Tibial nerve (tissue), 4 donors: ENCODE results near the gene LPXN. TPM values are rescaled to one million over a fixed set of nuclear protein-coding genes. Genes with fewer than 3 reads are reported as not detected.
A peak's percentile ranks its signal among the peaks of the same experiment; 100 is the strongest.

ENCODE experiments used
- DNase-seq, 2 donors: peaks; one replicate each; pipeline ENCODE4 v3.0.0-alpha.2; 2019; ENCODE audit warnings: low spot score in 2 of 2
- H3K27ac ChIP-seq, 4 donors: fragments of 200-600 bp; sonication (generic) in 3 of 4; one replicate each; pipeline ENCODE4 v1.5.1; 2017 to 2019; ENCODE audit warnings: mild to moderate bottlenecking in 1 of 4
- H3K27me3 ChIP-seq, 2 donors: fragments of 200-600 bp; sonication (generic) in 1 of 2; one replicate each; pipeline versions ENCODE4 v1.5.1 to v1.6.0; 2017 to 2019
- H3K36me3 ChIP-seq, 3 donors: fragments of 200-600 bp; sonication (generic); one replicate each; pipeline ENCODE4 v1.5.1; 2018 to 2019
- H3K4me1 ChIP-seq, 4 donors: fragments of 200-600 bp; sonication (generic) in 3 of 4; one replicate each; pipeline ENCODE4 v1.5.1; 2017 to 2019
- H3K4me3 ChIP-seq, 4 donors: fragments of 200-600 bp; sonication (generic) in 3 of 4; one replicate each; pipeline ENCODE4 v1.5.1; 2017 to 2019; ENCODE audit warnings: mild to moderate bottlenecking in 1 of 4, moderate library complexity in 1 of 4
- H3K9me3 ChIP-seq, 4 donors: fragments of 200-600 bp; sonication (generic) in 3 of 4; one replicate each; pipeline ENCODE4 v1.5.1; 2017 to 2019
- EP300 ChIP-seq, 2 donors: sonication (generic); formaldehyde crosslinking; IDR thresholded peaks; one replicate each; pipeline ENCODE4 v1.6.1; 2017; ENCODE audit warnings: antibody characterized with exemption in 2 of 2, mild to moderate bottlenecking in 1 of 2
- POLR2A ChIP-seq, 2 donors: fragments of 450-650 bp; IDR thresholded peaks; one replicate each; pipeline ENCODE4 v1.6.1; 2017; ENCODE audit warnings: antibody characterized with exemption in 2 of 2, mild to moderate bottlenecking in 2 of 2, moderate library complexity in 2 of 2
- WGBS, 2 donors: methylation state at CpG; one replicate each; pipeline ENCODE4 v1.1.5; 2018; 5-methylcytosine and 5-hydroxymethylcytosine counted together
- total RNA-seq, 4 donors: library from RNA; depleted of rRNA; stranded (reverse); fragments of >200 nt; gene quantifications; one replicate each; pipeline ENCODE4 v1.1.0, GENCODE V29; 2016
- TF ChIP-seq, protein P1 (sequence below), 5 experiments: fragments of 200-600 bp in 3 of 5; fragments of 450-650 bp in 2 of 5; sonication (generic) in 3 of 5; IDR thresholded peaks; one replicate each; pipeline ENCODE4 v1.5.1; 2016 to 2019; ENCODE audit warnings: antibody characterized with exemption in 5 of 5, mild to moderate bottlenecking in 3 of 5, moderate library complexity in 2 of 5

LPXN gene
- 10 to 100 TPM; 10.3 to 13.2 (median 11.9) TPM for total RNA-seq

DNA sequence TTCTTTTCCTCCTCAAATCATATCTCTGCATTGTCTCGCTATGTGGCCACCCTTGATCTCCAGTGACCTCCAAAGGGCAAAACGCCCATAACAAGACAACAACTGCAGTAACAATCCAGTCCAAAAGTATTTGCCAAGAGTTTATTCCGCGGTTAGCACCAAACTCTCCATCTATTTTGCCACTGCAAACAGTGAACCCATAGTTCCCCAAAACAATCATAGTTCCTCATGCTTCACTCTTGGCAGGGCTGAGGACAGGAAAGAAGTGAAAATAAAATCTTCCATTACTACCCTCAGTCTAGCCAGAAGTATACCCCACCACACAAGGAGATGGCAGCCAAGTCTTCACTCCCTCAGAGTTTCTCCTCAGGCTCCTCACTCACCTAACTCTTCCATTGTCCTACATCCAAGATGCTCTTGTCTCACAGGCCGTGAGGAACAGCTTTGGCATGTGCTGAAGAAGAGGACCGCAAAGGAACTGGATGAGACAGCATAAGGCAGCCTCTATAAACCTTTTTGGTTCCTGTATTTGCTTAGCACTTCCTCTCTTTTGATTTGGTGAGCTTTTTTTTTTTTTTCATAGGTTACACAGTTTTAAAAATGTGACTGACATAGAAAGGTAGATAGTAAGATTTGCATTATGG, at the start of gene LPXN:
LPXN (minus strand) TSS at position 480 of the 644 bp plus-strand sequence; CDS start at position 396, 84 bp downstream.
- Histone ChIP-seq H3K36me3 (no peaks in the 10 kb centered on the region), H3K4me3 (peak within 1 kb of the TSS in 3 of 4 donors; percentile 3 to 27 (median 24)), H3K9me3 (no peaks in the 10 kb centered on the region), H3K4me1 (peaks cover 0 to 64% (median 38%) of the 10 kb centered on the region in 4 donors), H3K27me3 (no peaks in the 10 kb centered on the region), H3K27ac (peak within 1 kb of the TSS; percentile 99 to 100 (median 100))
- WGBS, 2 donors, result 30 to 32% methylated on average over 6 of the region's 6 CpGs
- TF ChIP-seq, protein P1, sequence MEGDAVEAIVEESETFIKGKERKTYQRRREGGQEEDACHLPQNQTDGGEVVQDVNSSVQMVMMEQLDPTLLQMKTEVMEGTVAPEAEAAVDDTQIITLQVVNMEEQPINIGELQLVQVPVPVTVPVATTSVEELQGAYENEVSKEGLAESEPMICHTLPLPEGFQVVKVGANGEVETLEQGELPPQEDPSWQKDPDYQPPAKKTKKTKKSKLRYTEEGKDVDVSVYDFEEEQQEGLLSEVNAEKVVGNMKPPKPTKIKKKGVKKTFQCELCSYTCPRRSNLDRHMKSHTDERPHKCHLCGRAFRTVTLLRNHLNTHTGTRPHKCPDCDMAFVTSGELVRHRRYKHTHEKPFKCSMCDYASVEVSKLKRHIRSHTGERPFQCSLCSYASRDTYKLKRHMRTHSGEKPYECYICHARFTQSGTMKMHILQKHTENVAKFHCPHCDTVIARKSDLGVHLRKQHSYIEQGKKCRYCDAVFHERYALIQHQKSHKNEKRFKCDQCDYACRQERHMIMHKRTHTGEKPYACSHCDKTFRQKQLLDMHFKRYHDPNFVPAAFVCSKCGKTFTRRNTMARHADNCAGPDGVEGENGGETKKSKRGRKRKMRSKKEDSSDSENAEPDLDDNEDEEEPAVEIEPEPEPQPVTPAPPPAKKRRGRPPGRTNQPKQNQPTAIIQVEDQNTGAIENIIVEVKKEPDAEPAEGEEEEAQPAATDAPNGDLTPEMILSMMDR (IDR thresholded peaks at IDR 0.05), result no peak
- TF ChIP-seq EP300 (IDR thresholded peaks at IDR 0.05), result peak in 1 of 2 donors; percentile 54
- peak in 1 of 2 donors; percentile 14 for DNase-seq

DNA sequence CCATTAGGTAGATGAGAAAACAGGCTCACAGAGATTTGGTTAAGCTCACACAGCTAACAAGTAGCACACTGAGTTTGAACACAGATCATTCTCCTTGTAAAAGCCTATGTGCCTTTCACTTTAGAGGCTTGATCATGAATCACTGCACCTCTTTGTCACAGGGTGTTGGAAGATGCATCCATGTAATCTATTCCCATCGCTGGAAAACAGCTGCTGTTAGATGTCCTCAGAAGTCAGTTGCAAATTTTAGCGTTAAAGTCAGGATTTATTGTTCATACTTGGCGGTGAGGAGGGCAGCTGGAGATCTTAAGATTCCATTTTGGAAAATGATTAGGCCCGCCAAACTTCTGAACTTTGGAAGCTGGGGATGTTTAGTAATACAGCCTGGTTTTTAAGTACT, 49.4 kb upstream of the LPXN start:
- peak overlapping the region in 2 of 4 donors; percentile 2 to 37 for H3K4me3 ChIP-seq
- no peak for TF ChIP-seq EP300 (IDR thresholded peaks at IDR 0.05)
- WGBS, 2 donors, result 92 to 95% methylated on average over 4 of the region's 4 CpGs

DNA sequence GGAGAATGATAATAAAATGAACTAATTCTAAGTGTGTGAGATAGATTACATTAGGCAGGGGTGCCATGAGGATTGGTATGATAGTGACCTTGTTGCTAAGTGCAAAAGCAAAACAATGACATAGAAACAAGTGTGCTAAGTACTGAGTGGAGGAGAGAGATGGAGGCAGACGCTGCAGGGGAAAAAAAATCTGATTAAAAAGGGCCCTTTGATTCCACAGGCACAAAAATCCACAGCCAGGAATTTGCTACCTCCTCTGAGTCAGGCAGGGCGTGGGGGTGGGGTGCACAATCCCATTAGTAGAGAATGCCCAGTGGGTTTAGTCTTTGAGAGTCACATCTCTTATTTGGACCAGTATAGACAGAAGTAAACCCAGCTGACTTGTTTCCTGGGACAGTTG, 46.7 kb upstream of the LPXN start, which contains the start of gene CNTF:
CNTF (plus strand) TSS at position 322 of the 400 bp plus-strand sequence. CDS start 88 bp downstream, outside the sequence.
- H3K36me3 ChIP-seq, result peaks cover under 1 to 68% (median 3%) of the 10 kb centered on the region in 3 donors

More for the DNA sequence above, 49.4 kb upstream of the LPXN start:
- peaks cover 0 to 27% (median 4%) of the 10 kb centered on the region in 4 donors for H3K4me1 ChIP-seq
- H3K27me3 ChIP-seq, result no peaks in the 10 kb centered on the region
- H3K27ac ChIP-seq, result peak overlapping the region in 2 of 4 donors; percentile 42 to 74
- no peak for DNase-seq
- peaks cover 0 to 40% (median 0%) of the 10 kb centered on the region in 3 donors for H3K36me3 ChIP-seq
- no peaks in the 10 kb centered on the region for H3K9me3 ChIP-seq

DNA sequence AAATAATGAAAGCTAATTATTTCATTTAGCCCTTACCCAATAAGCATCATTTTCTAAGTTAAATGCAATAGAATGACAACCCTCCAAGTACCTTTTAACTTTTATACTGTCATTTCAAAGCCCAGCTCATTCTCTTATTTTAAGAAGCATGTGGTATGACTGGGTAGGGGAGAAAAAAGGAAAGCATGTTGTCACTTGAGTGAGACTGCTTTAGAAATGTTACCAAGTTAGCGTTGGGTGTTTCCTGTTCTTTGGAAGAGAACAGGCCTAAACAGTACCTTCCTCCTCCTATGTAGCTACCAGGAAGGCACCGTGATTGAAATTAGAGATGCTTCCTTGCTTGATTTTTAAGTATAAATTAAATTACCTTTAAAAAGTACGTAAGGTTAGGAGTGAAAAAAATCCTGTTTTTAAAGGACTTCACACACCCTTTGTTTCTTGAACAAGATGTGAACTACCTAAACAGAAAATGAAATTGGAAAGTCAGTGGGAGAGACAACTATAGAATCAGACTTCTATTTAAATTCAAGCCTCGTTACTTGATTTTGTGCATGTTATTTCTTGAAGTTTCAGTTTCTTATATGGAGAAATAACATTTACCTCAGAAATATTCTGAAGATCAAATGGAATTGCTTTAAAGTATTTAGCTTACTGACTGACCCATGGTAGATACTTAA, 46.1 kb upstream of the LPXN start:
- Histone ChIP-seq H3K4me3 (no peak overlapping the region), H3K36me3 (peaks cover 3 to 74% (median 9%) of the 10 kb centered on the region in 3 donors), H3K27ac (peak overlapping the region in 2 of 4 donors; percentile 44 to 50), H3K27me3 (no peaks in the 10 kb centered on the region), H3K4me1 (peaks cover 0 to 32% (median 2%) of the 10 kb centered on the region in 4 donors), H3K9me3 (no peaks in the 10 kb centered on the region)
- TF ChIP-seq, protein P1 (IDR thresholded peaks at IDR 0.05), result no peak
- TF ChIP-seq POLR2A (IDR thresholded peaks at IDR 0.05) (no peak), EP300 (IDR thresholded peaks at IDR 0.05) (no peak)
- 75 to 76% methylated on average over 4 of the region's 4 CpGs for WGBS, 2 donors
- no peak for DNase-seq

More for the DNA sequence above, 46.7 kb upstream of the LPXN start, which contains the start of gene CNTF:
- DNase-seq, result no peak
- H3K4me3 ChIP-seq, result peak within 1 kb of the TSS in 3 of 4 donors; percentile 5 to 37 (median 7)
- H3K27me3 ChIP-seq, result no peaks in the 10 kb centered on the region
- peaks cover 0 to 36% (median 3%) of the 10 kb centered on the region in 4 donors for H3K4me1 ChIP-seq
- H3K27ac ChIP-seq, result peak within 1 kb of the TSS in 2 of 4 donors; percentile 46 to 50
- H3K9me3 ChIP-seq, result no peaks in the 10 kb centered on the region
- 34 to 37% methylated on average over 2 of the region's 2 CpGs for WGBS, 2 donors
- TF ChIP-seq, protein P1 (IDR thresholded peaks at IDR 0.05), result no peak
- no peak for TF ChIP-seq POLR2A (IDR thresholded peaks at IDR 0.05)
- TF ChIP-seq EP300 (IDR thresholded peaks at IDR 0.05), result no peak

DNA sequence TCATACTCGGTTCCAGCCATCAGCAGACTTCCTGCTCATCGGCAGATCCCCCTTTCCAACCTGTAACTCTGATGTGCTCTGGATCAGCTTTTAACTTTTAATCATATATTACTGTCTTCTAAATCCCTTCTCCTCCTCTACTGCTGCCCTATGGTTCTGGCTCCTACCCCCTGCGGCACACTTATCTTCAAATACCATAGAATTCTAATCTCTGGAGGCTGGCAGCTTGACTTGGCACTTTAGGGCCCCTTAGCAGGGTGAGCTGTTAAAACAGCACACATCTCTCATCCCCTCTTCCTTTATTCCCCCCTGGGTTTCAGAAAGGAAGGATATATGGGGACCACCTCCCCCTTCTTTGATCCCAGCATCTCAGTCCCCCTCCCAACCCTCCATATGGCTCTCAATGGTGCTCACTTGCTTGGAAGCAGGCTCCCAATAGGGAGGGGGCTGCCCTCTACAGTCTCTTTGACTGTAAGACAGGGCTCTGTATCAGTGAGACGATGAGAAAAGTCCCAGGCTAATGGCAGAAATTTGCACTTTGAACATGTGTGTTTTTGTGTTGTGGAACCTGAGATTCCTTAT, 42.4 kb upstream of the LPXN start:
- peaks cover 6 to 85% (median 15%) of the 10 kb centered on the region in 3 donors for H3K36me3 ChIP-seq
- 74 to 79% methylated on average over 4 of the region's 4 CpGs for WGBS, 2 donors
- H3K27me3 ChIP-seq, result no peaks in the 10 kb centered on the region
- peak overlapping the region in 2 of 4 donors; percentile 15 to 69 for H3K27ac ChIP-seq
- TF ChIP-seq EP300 (IDR thresholded peaks at IDR 0.05), result no peak
- H3K4me1 ChIP-seq, result peaks cover 0 to 39% (median 2%) of the 10 kb centered on the region in 4 donors
- no peak overlapping the region for H3K4me3 ChIP-seq
- no peak for DNase-seq
- no peaks in the 10 kb centered on the region for H3K9me3 ChIP-seq
